GM12873 (cell line): ENCODE measurements around the gene TLX1.

Experiments used
- CTCF ChIP-seq: IDR thresholded peaks from 2 replicates; pipeline ENCODE4 v1.5.1; 2012; ENCODE audit warnings: low read depth, mild to moderate bottlenecking, moderate library complexity, low read length, control low read depth; ENCODE audit not compliant: insufficient read depth; ENCODE audit errors: missing control alignments

The TLX1 gene

GRCh38 chr10:101142533-101143344, 11.6 kb downstream of the TLX1 start:
- TF ChIP-seq CTCF, result no peak

DNA sequence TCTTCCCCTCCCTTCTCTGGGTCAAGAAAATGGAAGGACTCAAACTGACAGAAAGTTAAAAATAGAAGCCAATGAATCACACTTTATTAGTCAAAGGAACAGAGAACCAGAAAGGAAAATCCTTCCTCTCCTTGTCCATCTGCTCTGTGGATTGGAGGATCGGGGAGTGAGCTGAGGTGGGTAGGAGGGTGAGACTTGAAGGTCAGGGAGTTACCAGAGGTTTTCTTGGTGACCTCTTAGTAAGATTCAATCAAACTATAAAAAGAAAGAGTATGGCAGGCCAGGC, 12.2 kb downstream of the TLX1 start:
- TF ChIP-seq CTCF, result no peak

DNA sequence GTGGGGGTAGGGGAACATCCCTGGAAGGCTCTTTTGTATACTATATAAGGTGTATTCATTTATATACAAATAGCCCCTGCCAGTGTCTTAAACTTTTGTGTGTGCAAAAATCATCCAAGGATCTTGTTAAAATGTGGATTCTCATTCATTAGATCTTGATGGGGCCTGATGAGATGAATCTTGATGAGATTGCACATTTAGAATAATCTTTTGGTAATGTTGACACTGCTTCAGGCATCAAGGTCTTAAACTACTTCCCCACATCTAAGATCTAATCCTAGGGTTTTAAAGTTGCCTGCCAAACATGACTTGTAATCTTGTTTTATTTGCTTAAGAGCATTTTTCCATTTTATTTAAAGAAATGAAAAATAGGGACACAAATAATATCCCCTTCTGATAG, 13.0 kb downstream of the TLX1 start:
- no peak for TF ChIP-seq CTCF

DNA sequence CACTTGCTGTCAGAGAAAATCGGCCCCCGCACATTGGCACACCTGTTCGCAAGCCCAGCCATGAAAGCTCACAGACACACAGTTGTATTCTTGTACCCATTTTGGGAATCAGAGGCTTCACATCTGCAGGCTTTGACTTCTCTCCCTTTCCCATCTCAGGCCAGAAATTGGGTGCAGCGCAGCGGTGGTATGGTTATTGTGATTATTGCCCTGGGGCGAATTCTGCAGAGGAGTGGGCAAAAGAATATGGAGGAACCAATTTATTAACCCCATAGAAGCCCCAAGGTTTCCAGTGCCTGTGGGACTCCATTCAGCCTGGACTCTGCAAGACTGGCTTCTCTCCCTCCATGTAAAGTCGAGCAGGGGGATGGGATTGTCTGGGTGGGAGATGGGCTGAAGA, 14.0 kb downstream of the TLX1 start:
- TF ChIP-seq CTCF, result no peak

DNA sequence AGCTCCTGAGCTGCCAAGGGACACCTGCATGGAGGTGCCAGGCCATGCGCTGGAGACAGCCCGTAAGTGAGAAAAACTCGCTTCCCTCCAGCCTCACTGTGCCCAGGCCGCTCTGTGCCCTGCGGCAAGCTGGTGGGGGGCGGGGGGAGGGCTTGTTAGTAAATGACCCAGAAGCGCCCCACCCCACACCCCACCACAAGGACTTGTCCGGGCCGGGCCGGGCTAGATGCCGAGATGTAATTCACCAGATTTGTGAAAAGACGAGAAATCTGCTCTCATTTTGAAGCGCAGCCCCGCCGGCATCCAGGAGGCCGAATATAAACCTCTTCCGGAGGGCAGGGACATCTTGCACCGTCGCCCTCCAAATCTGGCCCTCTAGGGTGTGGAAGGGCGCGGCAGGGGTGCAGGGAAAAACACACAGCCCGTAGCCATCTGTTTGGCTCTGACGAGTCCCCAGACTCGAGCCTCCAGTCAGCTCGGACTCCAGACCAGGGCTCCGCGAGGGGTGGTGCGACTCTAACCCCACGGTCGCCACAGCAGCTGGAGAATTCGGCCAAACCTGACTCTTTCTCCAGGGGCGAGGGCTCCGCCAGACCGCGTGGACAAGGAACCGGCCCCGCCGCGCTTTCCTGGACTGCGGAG, 14.8 kb downstream of the TLX1 start:
- TF ChIP-seq CTCF, result no peak

DNA sequence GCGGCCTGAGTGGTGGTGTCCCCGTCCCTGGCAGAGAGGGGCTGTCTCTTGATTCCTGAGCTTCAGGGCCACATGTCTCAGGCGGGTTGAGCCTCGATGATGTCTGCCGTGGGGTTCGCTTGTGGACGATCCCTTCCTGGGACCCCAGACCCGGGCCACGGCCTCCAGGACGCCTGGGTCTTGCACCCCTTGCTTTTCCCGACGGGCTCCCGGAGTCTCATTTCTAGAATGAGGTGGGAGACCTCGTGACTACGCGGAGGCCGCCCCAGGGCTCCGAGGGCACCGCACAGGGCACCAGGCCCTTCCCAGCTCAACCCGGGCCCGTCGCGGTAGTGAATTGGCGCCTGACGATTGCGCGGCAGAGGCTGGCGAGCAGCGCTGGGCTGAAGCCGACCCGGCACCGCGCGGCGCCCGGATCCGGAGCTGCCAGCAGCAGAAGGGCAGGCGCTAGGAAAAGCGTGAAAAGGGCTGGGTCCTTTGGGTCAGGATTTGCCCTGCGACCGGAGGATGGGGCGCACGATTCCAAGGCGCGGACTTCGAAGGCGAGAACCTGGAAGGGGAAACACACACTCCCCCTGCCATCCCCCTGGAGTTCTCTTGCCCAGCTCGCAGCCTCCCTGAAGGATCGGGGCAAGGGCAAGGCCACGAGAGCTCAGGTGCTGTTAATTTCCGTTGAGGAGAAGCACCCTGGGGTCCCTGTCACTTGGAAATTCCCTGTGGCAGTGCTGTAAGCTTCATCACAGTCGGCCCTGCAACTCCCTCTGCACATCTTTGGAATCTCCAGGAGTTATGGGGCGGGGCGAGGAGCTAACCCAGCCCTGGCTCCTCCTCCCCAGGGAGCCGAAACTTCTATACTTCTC, 15.5 kb downstream of the TLX1 start:
- TF ChIP-seq CTCF, result no peak

GRCh38 chr10:101151395-101151794, 20.3 kb downstream of the TLX1 start:
- TF ChIP-seq CTCF, result no peak
